IMR-90 (cell line): ENCODE results near the gene VCP. TPM values are rescaled to one million over a fixed set of nuclear protein-coding genes. Genes with fewer than 3 reads are reported as not detected.

Experiments
- ATAC-seq: fragments of 200-7000 bp; cut with Tn5 transposase; 2 replicates; pipeline ENCODE4 v1.9.1; 2020; ENCODE audit warnings: low read depth, mild to moderate bottlenecking, moderate library complexity
- BruUV-seq: library from RNA; stranded (reverse); fragments of 400-500 nt; replicated peaks from 2 replicates; lab custom pipeline; 2021; lab: Mats Ljungman, UMichigan
- CTCF ChIA-PET: fragments of 300-600 bp; formaldehyde crosslinking; extraction: SDS; loops from one replicate; lab custom pipeline; 2021; ENCODE audit warnings: antibody characterized with exemption; lab: Yijun Ruan, JAX
- POLR2A ChIA-PET: fragments of 300-600 bp; sonication (Branson Sonifier 250); formaldehyde crosslinking; loops from one replicate; lab custom pipeline; 2022; ENCODE audit warnings: antibody characterized with exemption; ENCODE audit not compliant: unreplicated experiment; lab: Charles Lee
- DNase-seq: peaks from one replicate; pipeline ENCODE4 v3.0.0; 2013
- H2AFZ ChIP-seq: replicated peaks from 2 replicates; pipeline ENCODE3; 2013; ENCODE audit warnings: low read length, mild to moderate bottlenecking; ENCODE audit not compliant: poor library complexity
- H2AK5ac ChIP-seq: 2 replicates; pipeline ENCODE4 v1.6.1; 2013; ENCODE audit warnings: low read depth, low read length, inconsistent platforms
- H2AK9ac ChIP-seq: replicated peaks from 2 replicates; pipeline ENCODE3; 2013; ENCODE audit warnings: mild to moderate bottlenecking, low read depth, low read length, moderate library complexity; ENCODE audit not compliant: poor library complexity
- H2BK120ac ChIP-seq: 2 replicates; pipeline ENCODE4 v1.6.1; 2013; ENCODE audit warnings: low read depth, low read length, inconsistent platforms
- H2BK15ac ChIP-seq: 3 replicates; pipeline ENCODE4 v1.6.1; 2013; ENCODE audit warnings: low read depth, low read length, inconsistent platforms
- H2BK20ac ChIP-seq: 2 replicates; pipeline ENCODE4 v1.6.1; 2013; ENCODE audit warnings: low read depth, mild to moderate bottlenecking, inconsistent platforms, low read length, moderate library complexity
- H2BK5ac ChIP-seq: 2 replicates; pipeline ENCODE4 v1.6.1; 2013; ENCODE audit warnings: mild to moderate bottlenecking, low read depth, low read length, inconsistent platforms; ENCODE audit not compliant: poor library complexity, severe bottlenecking
- H3K14ac ChIP-seq: replicated peaks from 2 replicates; pipeline ENCODE4 v1.6.1; 2013; ENCODE audit warnings: low read depth, low read length, inconsistent platforms
- H3K18ac ChIP-seq: 2 replicates; pipeline ENCODE4 v1.6.1; 2013; ENCODE audit warnings: low read depth, low read length, control low read depth
- H3K23ac ChIP-seq: 2 replicates; pipeline ENCODE4 v1.6.1; 2013; ENCODE audit warnings: low read depth, low read length, inconsistent platforms
- H3K27ac ChIP-seq: 2 replicates; pipeline ENCODE4 v1.5.1; 2013; ENCODE audit warnings: mild to moderate bottlenecking, control low read depth, low read length; ENCODE audit not compliant: insufficient read depth
- H3K27me3 ChIP-seq: 2 replicates; pipeline ENCODE4 v1.6.1; 2013; ENCODE audit warnings: low read length; ENCODE audit not compliant: control insufficient read depth, insufficient read depth
- H3K36me3 ChIP-seq: 2 replicates; pipeline ENCODE4 v1.6.1; 2013; ENCODE audit warnings: low read length, mixed read lengths; ENCODE audit not compliant: control insufficient read depth, insufficient read depth
- H3K4ac ChIP-seq: 2 replicates; pipeline ENCODE4 v1.6.1; 2013; ENCODE audit warnings: low read depth, low read length, inconsistent platforms
- H3K4me1 ChIP-seq: 2 replicates; pipeline ENCODE4 v1.6.1; 2013; ENCODE audit warnings: low read length, mixed read lengths; ENCODE audit not compliant: control insufficient read depth, insufficient read depth
- H3K4me2 ChIP-seq: 2 replicates; pipeline ENCODE4 v1.6.1; 2013; ENCODE audit warnings: low read depth, mild to moderate bottlenecking, control low read depth, low read length, moderate library complexity
- H3K4me3 ChIP-seq: 2 replicates; pipeline ENCODE4 v1.5.1; 2013; ENCODE audit warnings: low read depth, mild to moderate bottlenecking, control low read depth, low read length, moderate library complexity; ENCODE audit not compliant: insufficient read depth
- H3K56ac ChIP-seq: 2 replicates; pipeline ENCODE4 v1.6.1; 2013; ENCODE audit warnings: low read length, inconsistent platforms; ENCODE audit not compliant: insufficient read depth; ENCODE audit errors: extremely low read depth
- H3K79me1 ChIP-seq, 2 experiments: 2 replicates each; pipeline ENCODE4 v1.6.1; 2013; ENCODE audit warnings: low read length in 2 of 2, inconsistent platforms in 1 of 2, low read depth in 1 of 2
- H3K9ac ChIP-seq: 2 replicates; pipeline ENCODE4 v1.6.1; 2013; ENCODE audit warnings: low read depth, low read length, control low read depth
- H3K9me1 ChIP-seq: 2 replicates; pipeline ENCODE4 v1.6.1; 2013; ENCODE audit warnings: low read length, inconsistent platforms; ENCODE audit not compliant: insufficient read depth
- H3K9me3 ChIP-seq: 2 replicates; pipeline ENCODE4 v1.6.1; 2013; ENCODE audit warnings: low read length; ENCODE audit not compliant: control insufficient read depth, insufficient read depth
- H4K20me1 ChIP-seq: 2 replicates; pipeline ENCODE4 v1.6.1; 2013; ENCODE audit warnings: low read length, inconsistent platforms; ENCODE audit not compliant: insufficient read depth
- H4K5ac ChIP-seq: 2 replicates; pipeline ENCODE4 v1.6.1; 2013; ENCODE audit warnings: mild to moderate bottlenecking, low read depth, low read length, control low read depth
- H4K8ac ChIP-seq, 2 experiments: 2 replicates each; pipeline ENCODE4 v1.6.1; 2013; ENCODE audit warnings: low read depth in 2 of 2, low read length in 2 of 2, control low read depth in 1 of 2, inconsistent platforms in 1 of 2
- H4K91ac ChIP-seq: 2 replicates; pipeline ENCODE4 v1.6.1; 2013; ENCODE audit warnings: low read depth, low read length, inconsistent platforms; ENCODE audit not compliant: insufficient read depth
- BHLHE40 ChIP-seq: fragments of 150-350 bp; IDR thresholded peaks from 2 replicates; pipeline ENCODE4 v1.6.1; 2016; ENCODE audit warnings: mild to moderate bottlenecking, low read depth, low read length
- CEBPB ChIP-seq: IDR thresholded peaks from 2 replicates; pipeline ENCODE4 v1.6.1; 2012; ENCODE audit warnings: low read depth, low read length, improper control_type of control experiment
- CHD1 ChIP-seq: IDR thresholded peaks from 2 replicates; pipeline ENCODE4 v1.6.1; 2012; ENCODE audit warnings: low read depth, low read length, improper control_type of control experiment
- FOS ChIP-seq: fragments of 150-350 bp; IDR thresholded peaks from 2 replicates; pipeline ENCODE4 v1.6.1; 2016; ENCODE audit warnings: low read depth, low read length
- MAFK ChIP-seq: IDR thresholded peaks from 2 replicates; pipeline ENCODE4 v1.6.1; 2012; ENCODE audit warnings: low read depth, low read length, improper control_type of control experiment
- MAZ ChIP-seq: IDR thresholded peaks from 2 replicates; pipeline ENCODE4 v1.6.1; 2012; ENCODE audit warnings: low read depth, mild to moderate bottlenecking, low read length, improper control_type of control experiment, moderate library complexity, borderline replicate concordance
- MXI1 ChIP-seq: IDR thresholded peaks from 2 replicates; pipeline ENCODE4 v1.6.1; 2012; ENCODE audit warnings: low read depth, mild to moderate bottlenecking, low read length, moderate library complexity, borderline replicate concordance
- NFE2L2 ChIP-seq: fragments of 150-350 bp; IDR thresholded peaks from 2 replicates; pipeline ENCODE4 v1.6.1; 2016; ENCODE audit warnings: low read depth, mild to moderate bottlenecking, low read length
- POLR2A ChIP-seq: IDR thresholded peaks from 2 replicates; pipeline ENCODE4 v1.6.1; 2012; ENCODE audit warnings: mild to moderate bottlenecking, low read depth, low read length
- RAD21 ChIP-seq: IDR thresholded peaks from 2 replicates; pipeline ENCODE4 v1.6.1; 2012; ENCODE audit warnings: low read length, improper control_type of control experiment
- RCOR1 ChIP-seq: IDR thresholded peaks from 2 replicates; pipeline ENCODE4 v1.6.1; 2012; ENCODE audit warnings: mild to moderate bottlenecking, low read length, improper control_type of control experiment; ENCODE audit not compliant: insufficient replicate concordance
- RFX5 ChIP-seq: IDR thresholded peaks from 2 replicates; pipeline ENCODE4 v1.8.0; 2012; ENCODE audit warnings: low read depth, mild to moderate bottlenecking, low read length, moderate library complexity
- SMC3 ChIP-seq: fragments of 150-350 bp; IDR thresholded peaks from 2 replicates; pipeline ENCODE4 v1.6.1; 2016; ENCODE audit warnings: low read depth, mild to moderate bottlenecking, antibody characterized with exemption, low read length, moderate library complexity
- WGBS, 2 experiments: methylation state at CpG; one replicate each; pipeline versions ENCODE4 v1.1.5 to v1.1.7; 2013; ENCODE audit warnings: missing lambda C conversion rate in 2 of 2; ENCODE audit not compliant: insufficient read length in 1 of 2; ENCODE audit errors: extremely low coverage in 2 of 2; 5-methylcytosine and 5-hydroxymethylcytosine counted together
- dilution Hi-C: fragments of 300-500 bp; cut with HindIII; formaldehyde crosslinking; loops from one replicate; pipeline ENCODE4 v1.14.3; 2018; ENCODE audit warnings: low sequenced_read_pairs; ENCODE audit not compliant: unreplicated experiment
- in situ Hi-C: fragments of 300-500 bp; cut with MboI; formaldehyde crosslinking; loops from 3 replicates; pipeline ENCODE4 v1.14.3; 2019; ENCODE audit warnings: low sequenced_read_pairs, inconsistent platforms, mixed read lengths
- intact Hi-C: fragments of 100-400 bp; cut with micrococcal nuclease; formaldehyde crosslinking; loops from 2 replicates; pipeline ENCODE4 v1.10.0; 2022
- polyA plus RNA-seq, 3 experiments: library from polyadenylated mRNA; depleted of rRNA; stranded (reverse); fragments of >200 nt; gene quantifications; 2 replicates each; pipeline ENCODE4 v1.2.3, GENCODE V29; 2012; ENCODE audit warnings: low replicate concordance in 1 of 3
- total RNA-seq: library from RNA; depleted of rRNA; stranded (reverse); fragments of >200 nt; gene quantifications from 2 replicates; pipeline ENCODE4 v1.2.3, GENCODE V29; 2012
- TF ChIP-seq, protein P1 (sequence below): fragments of 150-350 bp; IDR thresholded peaks from 2 replicates; pipeline ENCODE4 v1.6.1; 2016; ENCODE audit warnings: low read depth, mild to moderate bottlenecking, low read length, moderate library complexity, borderline replicate concordance
- TF ChIP-seq, protein P2 (sequence below): fragments of 150-350 bp; IDR thresholded peaks from 2 replicates; pipeline ENCODE4 v1.6.1; 2017; ENCODE audit warnings: mild to moderate bottlenecking, antibody characterized with exemption, low read length, low read depth

Gene VCP
- total and polyA plus RNA-seq, 2 of the 4 experiments (the other 2 are of a cell fraction): 292 to 516 TPM

GRCh38 chr9:35107297-35108290 is 35.2 kb upstream of the VCP start:
- 100% methylated on average over 2 of the region's 18 CpGs; no CpG with 5 or more reads in 1 of the 2 experiments for WGBS, 2 experiments
- Histone ChIP-seq H3K79me1 (peaks cover 21 to 44% of the 10 kb centered on the region in 2 experiments; a peak in 3 of 4 replicates), H3K27me3 (no peaks in the 10 kb centered on the region), H3K9me1 (peaks cover 22% of the 10 kb centered on the region), H3K23ac (no peak overlapping the region), H2AK5ac (no peak overlapping the region), H4K20me1 (peaks cover 9% of the 10 kb centered on the region; the same call in 1 of the 2 replicates), H4K91ac (no peak overlapping the region), H2BK20ac (no peak overlapping the region), H3K36me3 (peaks cover 33% of the 10 kb centered on the region), H2AK9ac (no peak overlapping the region), H4K5ac (no peak overlapping the region), H3K56ac (no peak overlapping the region), H4K8ac (no peak overlapping the region), H3K14ac (no peak overlapping the region), H3K4me2 (no peak overlapping the region), H2BK15ac (no peak overlapping the region), H3K18ac (no peak overlapping the region), H3K27ac (no peak overlapping the region), H3K4ac (no peak overlapping the region), H2BK5ac (no peak overlapping the region), H3K9ac (no peak overlapping the region), H3K4me3 (no peak overlapping the region), H3K4me1 (peaks cover 16% of the 10 kb centered on the region), H2BK120ac (no peak overlapping the region), H3K9me3 (no peaks in the 10 kb centered on the region), H2AFZ (no peak overlapping the region)
- no TSS peak for BruUV-seq
- POLR2A ChIA-PET: interaction anchor here (0.6 kb wide), 1 partner anchor 622 kb away, joined by 3 read pairs; no protein-coding TSS in a partner anchor
- no peak for ATAC-seq
- intact Hi-C loops (no loop called here), in situ Hi-C loops (no loop called here), dilution Hi-C loops (no loop called here)
- DNase-seq: no peak
- CTCF ChIA-PET: no interaction called here
- TF ChIP-seq CEBPB: no peak
- no peak for TF ChIP-seq RFX5
- no peak for TF ChIP-seq MAFK
- TF ChIP-seq MXI1: no peak
- TF ChIP-seq SMC3: no peak
- TF ChIP-seq POLR2A: no peak
- no peak for TF ChIP-seq FOS
- TF ChIP-seq NFE2L2: no peak
- TF ChIP-seq BHLHE40: no peak
- no peak for TF ChIP-seq CHD1
- no peak for TF ChIP-seq MAZ
- TF ChIP-seq RCOR1: no peak
- TF ChIP-seq, protein P1, sequence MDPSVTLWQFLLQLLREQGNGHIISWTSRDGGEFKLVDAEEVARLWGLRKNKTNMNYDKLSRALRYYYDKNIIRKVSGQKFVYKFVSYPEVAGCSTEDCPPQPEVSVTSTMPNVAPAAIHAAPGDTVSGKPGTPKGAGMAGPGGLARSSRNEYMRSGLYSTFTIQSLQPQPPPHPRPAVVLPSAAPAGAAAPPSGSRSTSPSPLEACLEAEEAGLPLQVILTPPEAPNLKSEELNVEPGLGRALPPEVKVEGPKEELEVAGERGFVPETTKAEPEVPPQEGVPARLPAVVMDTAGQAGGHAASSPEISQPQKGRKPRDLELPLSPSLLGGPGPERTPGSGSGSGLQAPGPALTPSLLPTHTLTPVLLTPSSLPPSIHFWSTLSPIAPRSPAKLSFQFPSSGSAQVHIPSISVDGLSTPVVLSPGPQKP: no peak
- TF ChIP-seq RAD21: no peak
- TF ChIP-seq, protein P2, sequence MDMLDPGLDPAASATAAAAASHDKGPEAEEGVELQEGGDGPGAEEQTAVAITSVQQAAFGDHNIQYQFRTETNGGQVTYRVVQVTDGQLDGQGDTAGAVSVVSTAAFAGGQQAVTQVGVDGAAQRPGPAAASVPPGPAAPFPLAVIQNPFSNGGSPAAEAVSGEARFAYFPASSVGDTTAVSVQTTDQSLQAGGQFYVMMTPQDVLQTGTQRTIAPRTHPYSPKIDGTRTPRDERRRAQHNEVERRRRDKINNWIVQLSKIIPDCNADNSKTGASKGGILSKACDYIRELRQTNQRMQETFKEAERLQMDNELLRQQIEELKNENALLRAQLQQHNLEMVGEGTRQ: no peak
